Embryonic facial prominence (tissue), 1 donor: ENCODE data around the gene TIGAR.

Experiments used
- DNase-seq: peaks from one replicate; pipeline ENCODE4 v3.0.0-alpha.2; 2016; ENCODE audit errors: extremely low spot score

TIGAR gene

DNA sequence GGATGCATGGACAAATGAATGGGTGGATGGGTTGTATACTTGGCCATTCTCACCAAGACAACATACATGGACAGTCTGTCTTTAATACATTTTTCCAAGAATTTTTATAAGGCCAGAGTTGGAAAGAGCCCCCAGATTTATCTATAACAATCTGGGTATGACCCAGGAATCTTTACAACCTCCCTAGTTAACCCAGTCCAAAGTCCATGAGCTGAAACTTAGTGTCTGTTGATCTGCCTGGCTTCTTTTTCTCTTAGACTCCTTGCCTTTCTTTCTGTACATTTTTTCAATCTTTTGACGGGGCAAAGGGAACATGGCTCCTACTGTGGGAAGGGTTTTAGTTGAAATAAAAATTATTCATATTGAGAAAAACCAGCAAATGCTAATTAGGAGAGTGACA lies 57.8 kb downstream of the TIGAR start:
- no peak for DNase-seq

DNA sequence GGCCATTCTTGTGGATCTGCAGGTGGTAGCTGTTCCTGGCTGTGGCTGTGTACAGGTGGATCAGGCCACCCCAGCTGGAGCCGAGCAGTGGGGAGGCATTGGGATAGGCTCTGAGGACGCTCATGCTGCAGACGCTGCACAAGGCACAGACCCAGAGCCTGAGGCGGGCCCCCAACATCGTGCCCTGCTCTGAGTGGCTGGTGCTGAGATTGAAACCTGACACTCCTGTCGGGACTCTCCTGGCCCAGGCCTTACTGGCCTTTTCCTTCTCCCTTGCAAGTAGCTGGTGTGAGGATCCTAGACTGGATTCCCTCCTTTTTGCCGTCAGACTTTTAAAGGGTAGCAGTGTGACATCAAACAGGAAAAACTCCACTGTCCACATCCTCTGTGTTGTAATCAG lies 58.4 kb downstream of the TIGAR start, which contains the start of gene FGF23:
Gene FGF23 (minus strand): TSS at position 308 of the 400 bp plus-strand sequence. CDS start 130 bp downstream, at position 178.
- no peak for DNase-seq

DNA sequence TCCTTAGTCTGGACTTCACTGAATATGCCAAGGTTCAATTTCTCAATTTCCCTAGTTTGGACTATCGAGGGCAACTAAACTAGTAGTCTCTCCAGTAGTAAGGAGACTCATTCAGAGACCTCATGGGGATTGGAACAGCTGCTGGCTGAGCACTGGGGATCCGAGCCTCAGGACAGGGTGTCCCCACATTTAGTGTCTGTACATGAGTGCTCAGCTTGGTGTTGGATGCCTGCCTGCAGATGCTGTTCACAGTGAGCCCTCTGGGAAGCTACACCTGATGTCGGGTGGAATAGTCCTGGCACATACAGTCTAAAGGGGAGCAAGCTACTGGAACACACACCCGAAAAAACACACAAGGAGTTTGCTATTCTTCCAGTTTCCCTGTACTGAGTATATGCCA lies 59.3 kb downstream of the TIGAR start:
- no peak for DNase-seq

DNA sequence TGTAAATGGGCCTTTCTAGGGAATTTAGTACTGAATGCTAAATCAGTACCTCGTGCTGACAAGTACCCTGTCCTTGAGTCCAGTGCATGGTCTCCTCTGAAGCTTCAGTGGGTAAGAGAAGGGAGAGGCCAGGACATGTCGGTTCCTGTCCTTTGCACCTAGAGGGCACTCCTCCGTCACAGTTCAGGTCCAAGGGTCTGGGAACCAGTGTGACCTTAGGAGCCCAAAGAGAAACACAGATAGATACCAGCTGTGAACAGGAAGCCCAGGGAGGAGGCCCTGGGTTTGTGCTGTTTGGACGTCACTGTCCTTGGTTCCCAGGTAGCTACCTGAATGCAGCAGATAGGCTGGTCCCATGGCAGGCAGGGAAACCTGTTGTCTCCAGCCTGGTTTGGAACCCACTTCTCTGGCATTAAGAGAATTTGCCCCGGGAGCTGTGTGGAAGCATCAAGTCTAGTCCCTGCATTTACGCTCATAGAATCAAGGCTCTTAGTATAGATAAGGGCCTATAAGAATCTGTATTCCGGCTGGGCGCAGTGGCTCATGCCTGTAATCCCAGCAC lies 62.4 kb downstream of the TIGAR start:
- no peak for DNase-seq

DNA sequence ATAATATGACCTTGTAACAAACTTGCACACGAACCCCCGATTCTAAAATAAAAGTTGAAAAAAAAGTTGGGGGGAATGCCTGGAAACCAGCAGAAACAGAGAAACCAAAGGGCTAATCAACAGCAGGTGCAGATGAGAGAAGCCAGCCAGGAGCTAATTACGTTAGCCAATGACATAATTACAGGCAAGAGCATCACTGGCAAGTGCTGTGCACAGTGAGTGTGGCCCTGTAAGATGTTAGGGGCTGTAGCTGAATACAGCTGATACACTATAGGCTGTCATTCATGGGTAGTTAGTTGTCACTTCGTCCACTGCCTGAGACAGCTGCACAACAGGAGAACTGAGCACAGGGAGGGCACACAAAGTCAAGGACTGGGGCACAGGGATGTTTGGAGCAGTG lies 65.8 kb downstream of the TIGAR start:
- no peak for DNase-seq

DNA sequence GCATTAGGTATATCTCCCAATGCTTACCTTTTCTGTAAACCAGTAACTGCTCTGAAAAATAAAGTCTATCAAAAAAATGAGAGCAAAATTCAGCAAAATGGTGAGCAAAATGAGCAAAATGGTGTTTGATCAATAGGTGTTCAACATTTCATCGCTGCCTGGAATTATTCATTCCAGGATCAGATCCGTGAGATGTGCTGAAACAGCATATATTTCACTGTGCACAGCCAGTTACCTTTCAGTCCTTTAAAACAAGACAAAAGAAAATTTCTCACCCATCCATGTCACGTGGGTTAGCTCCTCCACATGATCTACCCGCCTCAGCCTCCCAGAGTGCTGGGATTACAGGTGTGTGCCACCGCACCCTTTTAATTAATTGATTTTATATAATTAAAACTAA lies 66.6 kb downstream of the TIGAR start:
- DNase-seq = no peak

DNA sequence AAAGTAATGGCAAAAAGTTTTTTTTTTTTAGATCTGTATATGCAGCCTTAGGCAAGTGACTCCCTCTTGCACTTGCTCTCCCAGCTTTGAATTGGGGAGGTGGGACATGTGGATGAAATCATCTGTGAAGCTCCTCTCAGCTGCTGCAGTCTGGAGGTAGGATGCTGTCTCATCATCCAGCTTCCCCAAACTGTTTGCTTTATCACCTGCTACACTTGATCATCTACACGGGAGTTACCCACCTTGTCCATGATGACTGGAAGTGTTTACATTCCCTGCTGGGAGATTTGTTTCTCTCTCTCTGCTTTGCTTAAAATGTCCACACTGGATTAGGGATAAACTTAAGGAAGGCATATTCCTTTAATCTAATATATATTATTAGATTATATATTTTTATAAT lies 67.0 kb downstream of the TIGAR start:
- DNase-seq = no peak

DNA sequence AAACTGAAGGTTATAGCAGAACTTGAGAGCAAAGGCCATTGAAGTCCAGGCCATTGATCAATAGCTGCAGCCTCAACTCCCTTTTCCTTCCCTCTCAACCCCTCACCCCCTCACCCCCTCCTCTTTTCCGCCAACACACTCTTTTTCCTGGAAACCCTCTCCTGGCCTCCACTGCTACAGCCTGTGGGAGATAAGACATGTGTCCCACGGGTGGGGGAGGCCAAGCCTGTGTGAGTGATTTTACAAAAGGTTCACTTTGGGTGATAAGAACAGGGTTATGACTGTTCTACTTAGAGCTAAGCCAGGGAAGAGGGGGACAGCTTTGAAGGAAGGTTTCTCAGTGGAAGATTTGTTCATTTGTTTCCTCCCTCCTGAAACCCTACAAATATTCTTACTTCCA lies 67.6 kb downstream of the TIGAR start:
- DNase-seq = no peak

DNA sequence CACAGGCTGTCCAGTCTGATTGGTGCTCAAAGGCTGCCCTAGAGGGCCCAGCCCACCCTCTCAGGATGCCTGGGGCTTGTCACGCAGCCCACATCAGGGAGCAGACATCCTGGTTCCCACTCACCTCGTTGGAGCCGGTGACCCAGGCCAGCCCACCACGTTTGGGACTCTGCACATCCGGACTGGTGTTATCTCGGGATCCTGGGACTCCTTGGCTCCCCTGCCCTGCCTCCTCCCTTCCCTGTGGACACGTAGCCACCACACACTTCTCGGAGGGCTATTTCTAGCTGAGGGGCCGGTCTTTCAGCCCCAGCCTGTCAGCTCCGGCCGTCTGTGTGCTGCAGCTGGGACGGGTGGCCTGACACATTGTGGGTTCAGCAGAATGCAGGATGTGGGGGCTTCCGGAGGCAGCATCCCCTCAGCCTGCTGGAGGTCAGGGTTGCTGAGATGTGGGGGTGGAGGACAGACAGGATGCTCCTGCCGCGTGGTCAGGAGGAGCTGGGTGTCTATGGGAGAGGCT lies 71.3 kb downstream of the TIGAR start:
- no peak for DNase-seq

DNA sequence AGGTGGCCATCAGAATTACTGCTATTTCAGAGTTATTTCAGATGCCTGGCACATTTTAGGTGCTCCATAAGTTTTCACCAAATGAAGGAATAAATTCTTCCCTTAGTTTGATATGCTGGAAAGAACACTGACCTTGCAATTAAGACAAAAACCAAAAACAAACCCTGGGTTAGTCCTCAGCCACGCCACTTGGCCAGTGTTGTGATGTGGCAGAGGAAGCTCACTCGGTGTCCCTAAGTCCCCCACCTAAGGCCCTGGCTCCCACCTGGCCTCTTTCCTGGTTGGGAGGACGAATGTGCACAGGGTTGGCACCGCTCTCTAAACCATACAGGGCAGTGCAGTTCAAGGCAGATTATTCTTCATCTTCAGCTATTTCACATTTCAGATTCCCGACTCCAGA lies 72.2 kb downstream of the TIGAR start:
- DNase-seq = no peak

DNA sequence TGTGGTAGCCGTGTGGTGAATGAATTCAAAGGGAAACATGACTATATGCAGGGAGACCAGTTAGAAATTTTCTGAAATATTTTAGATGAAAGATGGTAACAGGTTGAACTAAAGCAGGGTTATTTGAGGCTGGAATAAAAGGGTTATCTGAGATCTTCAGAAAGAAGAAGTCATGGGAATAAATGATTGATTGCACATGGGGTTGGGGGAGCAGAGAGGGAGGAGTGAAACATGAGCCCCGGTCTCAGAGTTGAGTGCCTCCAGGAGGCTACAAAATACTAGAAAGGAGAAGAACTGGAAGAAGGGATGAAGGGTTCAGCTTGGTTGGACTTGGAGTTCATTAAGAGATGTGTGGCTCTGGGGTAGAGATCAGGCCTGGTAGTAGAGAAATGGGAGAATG lies 74.8 kb downstream of the TIGAR start:
- DNase-seq = no peak

DNA sequence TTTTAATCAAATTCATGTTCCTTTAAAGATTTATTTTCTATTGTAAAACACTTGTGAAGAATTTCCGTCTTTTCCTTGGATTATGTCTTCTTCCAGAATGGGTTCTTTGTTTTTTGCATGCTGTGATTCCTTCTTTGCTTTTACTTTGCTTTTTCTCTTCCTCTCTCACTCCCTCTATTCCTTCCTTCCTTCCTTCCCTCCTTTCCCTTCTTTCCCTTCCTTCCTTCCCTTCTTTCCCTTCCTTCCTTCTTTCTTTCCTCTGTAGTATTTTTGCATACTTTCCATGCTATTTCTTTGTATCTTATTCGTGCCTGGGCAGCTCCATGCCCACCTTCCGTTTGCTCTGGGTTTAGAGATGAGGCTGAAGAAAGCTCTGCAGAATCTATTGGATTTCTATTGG lies 80.1 kb downstream of the TIGAR start:
- DNase-seq = no peak

DNA sequence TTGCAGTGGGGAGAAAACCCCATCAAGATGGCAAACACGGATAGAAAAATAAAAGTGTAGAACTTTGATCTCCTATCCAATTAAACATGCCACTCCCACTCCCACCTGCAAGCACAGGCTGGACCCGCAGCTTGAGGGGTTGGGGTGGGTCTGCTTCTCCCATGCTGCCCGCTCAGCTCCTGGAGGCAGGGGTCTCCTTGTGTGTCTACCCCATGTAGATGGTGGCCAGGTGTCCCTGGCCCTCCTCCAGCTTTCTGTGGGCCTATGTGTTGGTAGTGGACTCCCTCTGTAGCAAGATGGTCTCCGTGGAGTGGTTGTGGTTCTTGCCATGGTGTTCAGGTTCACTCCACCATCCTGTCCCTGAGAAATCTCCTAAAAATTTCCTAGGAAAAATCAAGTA lies 82.0 kb downstream of the TIGAR start:
- DNase-seq = no peak
